Stimulated activated CD8-positive, alpha-beta memory T cell treated with anti-CD3 and anti-CD28 coated beads, Interleukin-4, amount 100 ng/mL, for 48 hours (primary cell): Measurements from ENCODE around the gene STT3A.

ENCODE experiments used
- DNase-seq: peaks from one replicate; pipeline ENCODE4 v3.0.0-alpha.2; 2020

The STT3A gene

GRCh38 chr11:125591649-125592304 lies 875 bp upstream of the STT3A start:
- DNase-seq, result peak; percentile 51

- DNase-seq, result no peak
Measured at GRCh38 chr11:125593114-125593820, 615 bp downstream of the STT3A start.

GRCh38 chr11:125594958-125595357 lies 2.3 kb downstream of the STT3A start:
- DNase-seq, result no peak

- DNase-seq, result no peak
Measured at GRCh38 chr11:125600663-125601062, 8.0 kb downstream of the STT3A start.

GRCh38 chr11:125603207-125603606 lies 10.6 kb downstream of the STT3A start:
- DNase-seq, result no peak

GRCh38 chr11:125605417-125605816 lies 12.8 kb downstream of the STT3A start:
- DNase-seq, result no peak

- no peak for DNase-seq
Measured at GRCh38 chr11:125609545-125609944, 16.9 kb downstream of the STT3A start.

- DNase-seq, result no peak
Measured at GRCh38 chr11:125618383-125618782, 25.7 kb downstream of the STT3A start.

- no peak for DNase-seq
Measured at GRCh38 chr11:125621995-125622394, 29.3 kb downstream of the STT3A start.

GRCh38 chr11:125623064-125623463 lies 30.4 kb downstream of the STT3A start:
- DNase-seq, result no peak

GRCh38 chr11:125624756-125625213 lies 32.1 kb downstream of the STT3A start, which contains the start of gene CHEK1:
Gene CHEK1, plus strand, starts transcription at chr11:125625163. Its CDS starts 1,606 bp downstream, at chr11:125626769.
- no peak for DNase-seq

GRCh38 chr11:125625225-125625629 lies 32.6 kb downstream of the STT3A start:
- DNase-seq, result no peak

- DNase-seq, result peak; percentile 95
Measured at GRCh38 chr11:125625630-125626287, 33.1 kb downstream of the STT3A start.

GRCh38 chr11:125626288-125626950 lies 33.8 kb downstream of the STT3A start:
- DNase-seq, result peak; percentile 28

GRCh38 chr11:125627236-125627910 lies 34.7 kb downstream of the STT3A start:
- DNase-seq, result no peak

GRCh38 chr11:125637840-125638239 lies 45.2 kb downstream of the STT3A start:
- DNase-seq, result no peak

- DNase-seq, result no peak
Measured at GRCh38 chr11:125638315-125638714, 45.7 kb downstream of the STT3A start.

GRCh38 chr11:125645871-125646270 lies 53.2 kb downstream of the STT3A start:
- DNase-seq, result no peak

GRCh38 chr11:125649465-125650166 lies 57.0 kb downstream of the STT3A start:
- DNase-seq, result no peak

GRCh38 chr11:125662689-125663088 lies 70.0 kb downstream of the STT3A start:
- no peak for DNase-seq

- DNase-seq, result no peak
Measured at GRCh38 chr11:125663910-125664309, 71.3 kb downstream of the STT3A start.

GRCh38 chr11:125667151-125667550 lies 74.5 kb downstream of the STT3A start:
- no peak for DNase-seq
